GM18520 (cell line): ENCODE results near the gene ARID5B.
"Not testable (repeated sequence)": the region's sequence is repeated elsewhere in the genome, so short reads cannot be mapped to it uniquely, and the experiment has no call there.

ENCODE experiments used
- ATAC-seq: cut with Tn5 transposase; IDR thresholded peaks from one replicate; pipeline ENCODE4 v1.9.1; 2021; ENCODE audit not compliant: unreplicated experiment

The ARID5B gene, protein sequence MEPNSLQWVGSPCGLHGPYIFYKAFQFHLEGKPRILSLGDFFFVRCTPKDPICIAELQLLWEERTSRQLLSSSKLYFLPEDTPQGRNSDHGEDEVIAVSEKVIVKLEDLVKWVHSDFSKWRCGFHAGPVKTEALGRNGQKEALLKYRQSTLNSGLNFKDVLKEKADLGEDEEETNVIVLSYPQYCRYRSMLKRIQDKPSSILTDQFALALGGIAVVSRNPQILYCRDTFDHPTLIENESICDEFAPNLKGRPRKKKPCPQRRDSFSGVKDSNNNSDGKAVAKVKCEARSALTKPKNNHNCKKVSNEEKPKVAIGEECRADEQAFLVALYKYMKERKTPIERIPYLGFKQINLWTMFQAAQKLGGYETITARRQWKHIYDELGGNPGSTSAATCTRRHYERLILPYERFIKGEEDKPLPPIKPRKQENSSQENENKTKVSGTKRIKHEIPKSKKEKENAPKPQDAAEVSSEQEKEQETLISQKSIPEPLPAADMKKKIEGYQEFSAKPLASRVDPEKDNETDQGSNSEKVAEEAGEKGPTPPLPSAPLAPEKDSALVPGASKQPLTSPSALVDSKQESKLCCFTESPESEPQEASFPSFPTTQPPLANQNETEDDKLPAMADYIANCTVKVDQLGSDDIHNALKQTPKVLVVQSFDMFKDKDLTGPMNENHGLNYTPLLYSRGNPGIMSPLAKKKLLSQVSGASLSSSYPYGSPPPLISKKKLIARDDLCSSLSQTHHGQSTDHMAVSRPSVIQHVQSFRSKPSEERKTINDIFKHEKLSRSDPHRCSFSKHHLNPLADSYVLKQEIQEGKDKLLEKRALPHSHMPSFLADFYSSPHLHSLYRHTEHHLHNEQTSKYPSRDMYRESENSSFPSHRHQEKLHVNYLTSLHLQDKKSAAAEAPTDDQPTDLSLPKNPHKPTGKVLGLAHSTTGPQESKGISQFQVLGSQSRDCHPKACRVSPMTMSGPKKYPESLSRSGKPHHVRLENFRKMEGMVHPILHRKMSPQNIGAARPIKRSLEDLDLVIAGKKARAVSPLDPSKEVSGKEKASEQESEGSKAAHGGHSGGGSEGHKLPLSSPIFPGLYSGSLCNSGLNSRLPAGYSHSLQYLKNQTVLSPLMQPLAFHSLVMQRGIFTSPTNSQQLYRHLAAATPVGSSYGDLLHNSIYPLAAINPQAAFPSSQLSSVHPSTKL

DNA sequence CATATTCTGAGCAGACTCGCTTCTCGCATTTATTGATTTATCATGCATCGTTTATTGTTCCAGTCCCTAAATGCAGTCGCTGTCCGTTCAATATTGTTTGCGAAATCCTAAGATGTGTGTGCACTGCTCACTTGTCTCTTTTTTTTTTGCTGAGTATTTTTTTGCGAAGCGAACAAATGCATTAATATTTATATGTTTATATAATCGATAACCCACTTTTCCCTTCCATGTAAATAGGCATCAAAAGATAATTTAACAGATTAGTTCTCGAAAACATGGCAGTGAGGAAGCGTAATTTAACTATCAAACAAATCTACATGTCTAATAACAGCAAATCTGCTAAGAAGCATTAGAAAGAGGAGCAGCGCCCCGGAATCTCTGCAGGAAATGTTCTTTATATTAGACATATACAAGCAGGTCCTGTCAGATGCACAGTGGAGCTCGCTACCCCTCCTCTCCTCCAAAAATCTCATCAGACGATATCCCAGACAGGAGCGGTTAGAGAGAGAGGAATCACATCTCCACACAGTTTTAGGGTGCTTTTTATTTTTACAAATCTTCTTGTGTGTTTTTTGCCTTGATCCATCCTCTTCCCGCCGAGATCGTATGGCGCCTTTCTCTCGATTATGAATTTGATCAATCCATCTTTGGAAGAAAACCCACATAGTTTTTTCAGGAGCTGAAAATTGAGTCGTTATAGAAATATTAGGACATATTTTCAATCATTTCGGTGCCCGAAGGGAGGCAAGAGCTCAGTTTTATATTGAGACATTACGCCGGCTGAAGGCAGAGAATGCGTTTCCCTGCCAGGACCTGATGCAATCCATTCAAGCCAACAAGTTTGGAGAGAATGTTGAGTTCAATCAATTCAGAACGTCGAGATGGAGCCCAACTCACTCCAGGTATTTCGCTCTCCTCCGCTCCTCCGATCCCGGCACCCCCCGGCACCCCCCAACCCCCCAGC is at the start of gene ARID5B:
Gene ARID5B (plus strand): TSS at position 871 of the 964 bp plus-strand sequence. CDS start 11 bp downstream, at position 882.
- no peak for ATAC-seq

DNA sequence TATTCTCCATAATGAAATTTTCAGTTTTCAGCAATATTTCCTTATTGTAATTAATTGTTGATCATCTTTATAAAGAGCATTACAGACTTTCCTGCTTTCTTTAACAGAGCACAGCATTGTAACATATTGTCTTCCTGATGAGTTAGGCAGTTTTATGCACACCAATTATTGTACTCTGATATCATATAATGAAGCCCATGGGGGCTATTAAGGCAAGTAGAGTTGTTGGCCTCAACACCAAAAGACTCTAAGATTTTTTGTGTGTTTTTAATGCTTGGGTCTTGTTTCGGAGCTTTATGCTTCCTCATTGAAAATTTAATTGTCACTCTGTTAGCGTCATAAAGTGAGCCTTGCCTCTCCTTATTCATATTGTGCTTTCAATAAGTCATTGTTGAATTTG is 49.2 kb upstream of the ARID5B start:
- no peak for ATAC-seq

GRCh38 chr10:61855771-61856170 is 45.7 kb upstream of the ARID5B start:
- no peak for ATAC-seq

DNA sequence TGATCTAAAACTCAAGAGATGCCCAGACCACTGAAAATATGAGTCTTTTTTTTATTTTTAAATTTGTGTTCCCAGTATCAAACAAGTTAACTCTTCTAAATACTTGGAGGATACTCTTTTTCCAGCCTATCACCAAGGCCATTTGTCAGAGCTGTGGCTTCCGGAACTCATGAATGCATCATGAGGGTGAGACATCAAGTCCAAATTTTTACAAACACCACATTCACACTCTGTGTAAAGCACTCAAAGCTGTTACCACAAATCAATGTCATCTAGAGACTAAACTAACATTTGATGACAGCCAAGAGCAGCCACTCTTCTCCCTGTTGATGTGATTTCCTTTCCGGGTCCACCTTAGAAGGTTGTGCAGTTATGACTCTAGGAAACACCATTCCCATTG is 43.8 kb upstream of the ARID5B start:
- ATAC-seq = no peak

GRCh38 chr10:61859786-61860185 is 41.7 kb upstream of the ARID5B start:
- ATAC-seq = no peak

DNA sequence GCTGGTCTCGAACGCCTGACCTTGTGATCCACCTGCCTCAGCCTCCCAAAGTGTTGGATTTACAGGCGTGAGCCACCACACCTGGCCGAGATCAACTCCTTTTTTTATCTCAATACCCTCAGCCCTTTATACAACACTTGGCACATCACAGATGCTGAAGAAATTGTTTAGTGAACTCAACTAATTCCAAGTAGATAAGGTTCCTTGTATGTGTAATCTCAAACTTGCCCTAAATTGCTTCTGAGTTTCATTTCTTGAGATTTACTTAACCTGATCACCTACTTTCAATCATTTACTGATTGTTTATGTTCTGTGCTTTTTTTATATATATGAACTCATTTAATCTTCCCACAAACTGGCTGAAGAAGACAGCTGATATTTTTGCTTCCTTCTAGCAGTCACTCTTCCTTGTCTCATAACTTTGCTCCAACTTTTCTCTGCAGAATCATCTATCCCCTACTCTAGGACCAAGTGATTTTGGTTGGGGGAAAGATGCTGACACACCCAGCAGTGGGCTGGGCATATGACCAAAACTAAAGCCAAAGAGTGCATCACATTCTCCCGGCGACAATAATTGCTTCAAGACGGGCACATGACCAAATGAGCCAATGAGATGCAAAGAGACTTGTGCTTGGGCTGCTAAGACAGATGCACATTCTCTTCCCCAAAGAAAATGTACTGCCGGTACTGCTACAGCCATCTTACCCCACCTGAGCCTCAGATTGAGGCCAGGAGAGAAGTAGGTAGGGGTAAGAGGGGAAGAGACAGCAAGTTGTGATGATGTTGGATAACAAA is 40.3 kb upstream of the ARID5B start:
- no peak for ATAC-seq

GRCh38 chr10:61863981-61864380 is 37.5 kb upstream of the ARID5B start:
- no peak for ATAC-seq

DNA sequence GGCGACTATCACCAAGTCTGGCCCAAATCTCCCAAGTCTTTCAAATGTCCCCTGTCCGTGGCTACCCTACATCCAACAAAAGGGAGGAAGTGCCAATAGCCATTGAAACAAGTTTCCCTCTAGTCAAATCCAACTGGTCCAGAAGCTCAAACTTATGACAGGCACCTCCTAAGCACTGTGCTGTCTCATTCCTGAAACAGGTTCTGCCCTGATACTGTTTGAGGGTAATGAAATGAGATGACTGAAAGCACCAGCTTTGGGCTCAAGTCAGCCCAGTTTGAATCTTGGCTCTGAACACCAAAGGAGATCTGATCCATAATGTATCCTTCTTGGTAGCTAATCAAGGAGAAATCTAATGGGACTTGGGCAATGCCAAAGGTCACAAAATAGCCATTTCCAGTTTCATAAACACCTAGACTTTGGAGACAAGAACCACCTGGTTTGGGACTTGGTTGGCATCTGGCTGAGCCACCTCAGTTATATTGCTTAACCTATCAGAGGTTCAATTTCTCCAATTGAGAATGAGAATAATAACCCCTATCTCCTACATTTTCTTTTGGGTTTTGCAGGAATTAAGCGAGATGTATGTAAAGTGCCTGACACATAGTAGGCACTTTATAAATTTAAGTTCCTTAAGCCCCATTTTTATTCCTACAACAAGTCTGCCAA is 34.7 kb upstream of the ARID5B start:
- ATAC-seq = no peak

DNA sequence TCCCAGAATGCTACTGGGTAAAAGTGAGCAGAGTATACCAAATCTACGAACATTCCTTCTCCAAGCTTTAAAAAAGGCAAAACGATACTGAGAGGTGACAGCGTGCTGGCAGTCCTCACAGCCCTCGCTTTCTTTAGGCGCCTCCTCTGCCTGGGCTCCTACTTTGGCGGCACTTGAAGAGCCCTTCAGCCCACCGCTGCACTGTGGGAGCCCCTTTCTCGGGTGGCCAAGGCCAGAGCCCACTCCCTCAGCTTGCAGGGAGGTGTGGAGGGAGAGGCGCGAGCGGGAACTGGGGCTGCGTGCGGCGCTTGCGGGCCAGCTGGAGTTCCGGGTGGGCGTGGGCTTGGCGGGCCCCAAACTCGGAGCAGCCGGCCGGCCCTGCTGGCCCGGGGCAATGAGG is 34.1 kb upstream of the ARID5B start:
- ATAC-seq = not testable (repeated sequence)

- ATAC-seq = not testable (repeated sequence)
These were observed 33.7 kb upstream of the ARID5B start for GRCh38 chr10:61867817-61868216.

DNA sequence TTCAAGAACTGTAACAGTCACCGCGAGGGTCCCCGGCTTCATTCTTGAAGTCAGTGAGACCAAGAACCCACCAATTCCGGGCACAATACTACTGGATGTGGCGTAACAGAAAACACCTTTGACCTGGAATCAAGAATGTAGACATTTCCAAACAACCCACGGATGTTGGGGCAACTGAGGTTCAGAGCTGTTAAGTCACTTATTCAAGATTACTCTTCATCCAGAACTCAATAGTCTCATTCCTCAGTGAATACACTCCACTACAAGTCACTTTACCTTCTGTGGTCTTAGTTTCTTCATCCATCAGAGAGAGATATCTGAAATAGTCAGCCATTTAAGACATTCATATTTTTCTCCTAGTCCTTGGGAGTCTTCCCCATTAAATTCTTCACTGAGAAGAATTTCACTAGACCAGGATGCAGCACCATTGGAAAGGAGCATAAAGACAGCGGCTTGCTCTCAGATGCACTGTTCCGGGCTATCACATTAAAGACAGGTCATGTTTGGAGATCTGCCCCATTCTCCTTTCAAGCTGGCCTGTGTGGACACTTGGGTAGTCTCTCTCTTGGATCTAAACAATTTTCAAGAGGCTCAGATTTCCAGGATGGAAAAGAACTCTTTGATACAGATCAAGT is 32.3 kb upstream of the ARID5B start:
- no peak for ATAC-seq

GRCh38 chr10:61869774-61870525 is 31.5 kb upstream of the ARID5B start:
- ATAC-seq = no peak

GRCh38 chr10:61870526-61870895 is 31.0 kb upstream of the ARID5B start:
- ATAC-seq = no peak

DNA sequence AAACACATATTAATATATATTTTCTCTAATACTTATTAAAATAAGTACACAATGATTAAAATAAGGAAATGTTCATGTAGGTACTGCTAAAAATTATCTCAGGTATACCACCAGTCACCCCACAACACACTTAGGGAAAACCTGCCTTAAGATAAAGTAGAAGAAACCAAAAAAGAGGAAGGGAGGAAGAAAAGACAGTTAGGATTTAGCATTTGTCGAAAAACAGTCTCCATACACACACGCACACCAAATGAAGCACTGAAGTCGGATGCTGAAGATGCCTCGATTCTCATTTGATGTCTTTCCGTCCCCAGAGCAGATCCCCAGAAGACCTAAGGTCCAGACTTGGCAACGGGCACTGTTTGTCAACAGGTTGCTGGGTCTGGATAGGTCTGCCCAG is 30.0 kb upstream of the ARID5B start:
- ATAC-seq = no peak

GRCh38 chr10:61877887-61878739 is 23.4 kb upstream of the ARID5B start:
- no peak for ATAC-seq

- ATAC-seq = no peak
These were observed 22.8 kb upstream of the ARID5B start for GRCh38 chr10:61878740-61879068.
